DMS53 (cell line): ENCODE results near the gene APOBEC2.
A peak's percentile ranks its signal among the peaks of the same experiment; 100 is the strongest.

ENCODE experiments used
- DNase-seq: peaks from one replicate; lab custom pipeline; 2025; lab: John Stamatoyannopoulos, UW

APOBEC2 gene

GRCh38 chr6:41037107-41037900 is 15.7 kb upstream of the APOBEC2 start:
- DNase-seq: no peak

- DNase-seq: no peak
Observed at GRCh38 chr6:41038205-41038604, 14.8 kb upstream of the APOBEC2 start.

DNA sequence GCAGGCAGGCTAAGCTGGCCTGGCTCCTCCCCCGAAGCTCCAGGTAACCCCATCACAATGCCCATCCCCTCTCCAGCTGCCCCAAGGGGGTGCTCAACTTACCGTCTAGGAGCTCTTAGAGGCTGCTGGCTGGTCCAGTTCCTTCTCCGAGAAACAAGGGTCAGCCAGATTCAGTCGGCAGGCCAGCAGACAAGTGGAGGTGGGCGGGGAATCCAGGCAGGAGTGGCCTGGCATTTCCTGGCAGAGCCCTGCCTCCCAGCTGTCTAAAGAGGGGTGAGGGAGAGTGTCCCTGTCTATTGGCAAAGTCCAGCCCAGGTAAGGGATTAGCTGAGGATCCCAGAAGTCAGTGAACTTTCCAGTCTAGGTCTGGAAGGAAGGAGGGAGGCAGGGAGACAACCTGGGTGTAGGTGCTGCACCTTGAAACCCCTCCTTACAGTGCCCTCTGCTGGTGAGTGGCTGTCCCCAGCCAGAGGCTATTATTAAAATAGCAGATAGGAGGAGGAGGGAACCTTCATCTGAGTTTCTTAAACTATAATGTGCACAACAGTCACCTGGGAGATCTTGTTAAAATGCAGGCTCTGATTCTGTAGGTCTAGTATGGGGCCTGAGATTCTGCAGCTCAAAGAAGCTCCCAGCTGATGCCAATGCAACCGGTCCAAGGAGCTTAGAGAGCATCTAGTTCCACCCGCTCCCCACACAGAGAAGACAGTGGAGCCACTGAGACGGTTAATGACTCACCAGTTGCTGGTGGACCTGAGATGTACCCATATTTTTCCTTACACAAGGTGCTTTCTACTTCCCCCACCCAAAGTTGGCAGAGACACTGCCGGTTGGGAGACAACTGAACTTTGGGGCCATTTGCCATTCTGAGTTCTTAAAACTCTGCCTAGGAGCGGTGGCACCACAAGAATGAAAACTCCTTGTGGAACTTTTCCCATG is 13.7 kb upstream of the APOBEC2 start, which contains the start of gene UNC5CL:
TSS of gene UNC5CL (minus strand) at position 162 of the 939 bp plus-strand sequence. CDS start 4,147 bp downstream, outside the sequence.
- DNase-seq: peak; percentile 87

DNA sequence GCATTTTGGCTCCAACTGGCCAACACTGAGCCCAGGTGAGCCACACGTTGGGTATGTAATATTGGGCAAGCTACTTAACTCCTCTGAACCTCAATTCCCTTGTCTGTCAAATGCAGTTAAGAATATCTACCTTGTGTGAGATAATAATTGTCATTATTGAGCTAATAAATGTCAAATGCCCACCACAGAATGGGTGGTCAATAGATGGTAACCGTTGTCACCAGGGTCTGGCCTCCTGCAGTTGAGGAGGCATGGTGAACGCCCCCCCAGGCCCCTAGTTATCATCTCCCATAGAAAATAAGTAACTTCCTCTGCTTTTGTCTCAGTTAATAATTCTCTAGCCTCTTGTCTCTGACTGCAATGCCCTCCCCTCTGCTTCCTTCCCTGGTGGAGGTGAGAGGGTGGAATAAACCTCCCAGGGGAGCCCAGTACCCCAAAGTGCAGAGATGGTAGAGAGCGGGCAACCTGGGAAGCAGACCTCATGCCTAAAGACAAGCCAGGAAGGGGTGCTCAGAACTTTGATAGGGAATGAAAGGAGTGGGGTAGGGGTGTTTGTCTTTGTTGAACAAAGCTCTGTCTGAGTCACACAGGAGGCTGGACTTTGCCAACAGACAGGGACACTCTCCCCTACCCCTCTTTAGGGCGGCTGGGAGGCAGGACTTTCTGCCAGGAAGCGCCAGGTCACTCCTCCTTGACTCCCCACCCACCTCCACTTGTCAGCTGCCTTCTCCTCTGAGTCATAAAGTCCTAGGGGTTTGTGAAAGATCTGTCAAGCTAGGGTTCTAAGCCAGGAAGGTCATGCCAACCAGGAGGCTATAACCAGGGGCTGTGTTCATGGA is 12.7 kb upstream of the APOBEC2 start:
- peak; percentile 97 for DNase-seq

DNA sequence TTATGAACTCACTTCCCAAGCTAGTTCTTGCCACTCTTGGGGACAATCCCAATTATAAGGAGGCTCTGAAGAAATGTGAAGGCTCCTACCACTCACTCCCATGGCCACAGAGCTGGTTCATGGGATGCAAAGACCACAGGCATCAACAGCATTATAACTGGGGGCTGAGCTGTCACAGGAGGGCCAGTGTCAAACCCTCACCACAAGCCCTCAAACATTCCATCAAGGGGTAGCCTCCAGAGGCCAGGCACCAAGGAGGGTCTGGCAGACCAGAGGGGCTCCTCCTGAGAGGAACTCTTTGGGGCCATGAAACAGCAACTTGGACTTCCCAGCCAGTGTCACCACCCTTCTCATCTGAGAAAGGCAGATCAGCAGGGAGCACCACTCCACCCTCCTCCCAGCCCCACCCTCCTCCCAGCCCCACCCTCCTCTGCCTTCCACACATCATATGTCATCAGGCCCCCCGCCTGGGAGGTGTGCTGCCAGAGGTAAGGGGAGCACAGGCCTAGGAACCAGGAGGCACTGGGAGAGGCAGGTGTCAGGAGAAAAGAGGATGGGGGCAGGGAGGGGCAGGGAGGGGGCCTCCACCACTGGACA is 12.0 kb upstream of the APOBEC2 start:
- DNase-seq: no peak

GRCh38 chr6:41042226-41043055 is 10.6 kb upstream of the APOBEC2 start, which contains the start of gene TSPO2:
TSPO2 (plus strand) TSS chr6:41042467; CDS start chr6:41042986, 519 bp downstream.
- no peak for DNase-seq

DNA sequence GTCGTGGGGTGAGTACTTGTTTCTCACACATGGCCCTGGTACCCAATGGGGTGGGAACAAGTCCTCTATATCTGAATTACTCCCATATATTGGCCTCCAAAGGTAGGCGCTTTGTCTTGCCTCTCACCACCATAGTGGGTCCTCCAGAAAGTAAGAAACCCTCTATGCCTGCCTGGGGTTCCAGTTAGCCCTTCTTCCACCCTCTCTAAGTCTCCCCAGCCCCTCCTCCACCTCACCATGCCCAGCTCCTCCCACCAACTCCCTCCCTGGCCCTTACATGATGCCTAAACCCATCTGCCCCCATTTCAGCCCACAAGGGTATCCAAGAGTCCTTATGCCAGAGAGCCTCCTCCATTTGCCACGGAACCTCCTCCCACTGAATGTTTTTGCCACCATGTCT is 9.9 kb upstream of the APOBEC2 start:
- DNase-seq: no peak

GRCh38 chr6:41045664-41046063 is 7.3 kb upstream of the APOBEC2 start:
- DNase-seq: no peak

DNA sequence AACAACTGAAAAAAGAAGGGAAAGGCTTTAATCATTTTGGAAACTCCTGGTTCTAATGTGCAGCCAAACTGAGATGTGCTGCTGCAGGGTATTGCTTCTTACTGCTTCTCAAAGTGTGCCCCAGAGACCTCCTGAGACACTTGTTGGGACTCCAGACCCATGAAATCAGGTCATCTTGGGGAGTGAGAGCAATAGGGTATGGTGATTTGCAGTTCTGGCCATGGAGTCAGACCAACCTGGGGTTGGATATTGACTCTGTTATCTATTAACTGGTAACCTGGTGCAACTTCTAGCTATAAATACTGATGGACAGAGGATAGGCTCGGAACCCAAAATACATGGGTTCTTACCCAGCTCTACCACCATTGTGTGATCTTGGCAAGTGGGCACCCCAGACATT is 6.9 kb upstream of the APOBEC2 start:
- no peak for DNase-seq

DNA sequence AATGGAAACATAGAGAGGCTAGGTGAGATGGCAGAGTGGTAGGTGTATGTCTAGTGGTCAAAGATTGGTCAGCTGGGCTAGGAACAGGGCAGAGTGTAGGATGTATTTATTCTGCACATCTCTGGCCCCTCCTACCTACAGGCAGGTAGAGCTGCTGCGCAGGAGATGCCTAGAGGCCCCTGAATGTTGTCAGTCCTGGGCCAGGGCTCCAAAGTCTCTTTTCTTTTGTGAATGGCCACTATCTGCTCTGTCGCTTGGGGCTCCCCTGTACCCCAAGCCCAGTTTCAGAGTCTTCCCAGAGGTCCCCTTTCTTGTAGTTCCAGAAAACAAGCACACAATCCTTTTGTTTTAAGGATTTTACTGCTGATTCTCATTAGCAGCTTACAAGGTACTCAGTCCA is 5.7 kb upstream of the APOBEC2 start:
- no peak for DNase-seq

GRCh38 chr6:41047745-41048732 is 5.0 kb upstream of the APOBEC2 start:
- no peak for DNase-seq

DNA sequence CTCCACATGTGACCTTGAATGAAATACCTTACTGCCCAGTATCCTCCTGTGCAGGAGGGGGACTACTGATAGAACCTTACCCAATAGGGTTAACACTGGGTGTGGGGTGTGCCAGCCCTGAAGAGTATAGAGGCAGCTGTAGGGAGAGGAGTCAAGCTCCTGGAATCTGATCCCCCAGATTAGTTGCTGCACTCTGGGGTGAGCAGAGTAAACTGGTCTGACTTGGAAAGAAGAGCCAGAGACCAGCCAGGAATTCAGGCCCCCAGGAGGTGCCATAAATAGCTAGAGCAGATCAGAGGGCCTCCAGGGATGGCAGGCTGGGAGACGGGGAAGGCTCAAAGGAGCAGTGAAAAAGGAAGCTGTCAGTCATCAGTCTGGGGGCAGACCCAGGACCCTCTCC is 3.5 kb upstream of the APOBEC2 start:
- no peak for DNase-seq

DNA sequence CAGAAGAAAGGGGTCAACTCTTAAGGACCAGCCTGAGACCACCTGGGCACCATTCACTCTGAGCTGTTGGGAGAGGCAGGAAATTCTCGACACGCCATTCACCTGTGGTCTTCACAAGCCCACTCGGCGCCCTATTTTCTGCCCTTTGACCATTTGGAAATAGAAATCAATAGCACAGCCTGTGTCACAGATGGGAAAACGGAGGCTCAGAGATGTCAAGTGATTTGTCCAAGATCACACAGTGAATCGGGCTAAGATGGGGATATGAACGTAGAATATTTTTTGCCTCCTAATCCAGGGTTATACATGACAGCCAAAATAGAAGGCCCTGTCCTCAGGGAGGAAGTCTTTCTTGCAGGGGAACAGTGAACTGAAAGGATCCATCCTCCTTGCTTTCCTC is 3.0 kb upstream of the APOBEC2 start:
- DNase-seq: no peak

- DNase-seq: no peak
Observed at GRCh38 chr6:41050536-41050935, 2.5 kb upstream of the APOBEC2 start.

DNA sequence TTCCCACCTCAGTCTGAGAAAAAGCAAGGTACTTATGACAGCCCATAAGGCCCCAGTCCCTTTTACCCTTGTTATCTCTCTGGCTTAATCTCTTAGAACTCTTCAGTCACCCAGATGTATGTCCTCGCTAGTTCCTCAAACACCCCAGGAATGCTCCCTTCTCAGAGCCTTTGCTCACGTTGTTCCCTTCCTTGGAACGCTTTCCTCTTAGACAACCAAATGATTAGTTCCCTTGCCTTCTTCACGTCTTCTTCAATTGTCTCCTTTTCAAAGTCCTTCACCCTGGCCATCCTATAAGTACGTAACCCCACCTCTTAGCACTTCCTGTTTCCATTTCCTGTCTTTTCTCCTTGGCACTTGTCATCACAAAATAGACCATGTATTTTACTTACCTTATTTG is 1.1 kb upstream of the APOBEC2 start:
- no peak for DNase-seq

DNA sequence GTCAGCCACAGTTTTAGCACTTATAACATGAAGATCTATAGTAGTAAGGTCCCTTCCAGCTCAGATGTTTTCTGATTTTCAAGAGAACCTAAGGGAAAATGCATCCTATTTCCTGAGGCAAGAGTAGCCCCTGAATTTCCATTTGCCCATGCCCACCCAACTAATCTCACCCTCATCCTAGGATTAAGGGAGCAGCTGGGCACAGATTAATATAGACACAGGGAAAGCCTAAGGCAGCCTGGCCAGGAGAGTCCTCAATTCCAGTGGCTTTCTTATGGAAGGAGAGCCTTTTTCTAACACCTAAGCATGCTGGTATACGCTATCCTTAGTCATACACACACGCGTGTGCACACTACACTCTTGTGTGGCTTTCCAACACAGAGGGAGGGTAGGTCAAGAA is 1.5 kb downstream of the APOBEC2 start:
- DNase-seq: peak; percentile 17

- peak; percentile 55 for DNase-seq
Observed at GRCh38 chr6:41055149-41055548, 2.1 kb downstream of the APOBEC2 start.

GRCh38 chr6:41056768-41057490 is 3.9 kb downstream of the APOBEC2 start:
- no peak for DNase-seq

DNA sequence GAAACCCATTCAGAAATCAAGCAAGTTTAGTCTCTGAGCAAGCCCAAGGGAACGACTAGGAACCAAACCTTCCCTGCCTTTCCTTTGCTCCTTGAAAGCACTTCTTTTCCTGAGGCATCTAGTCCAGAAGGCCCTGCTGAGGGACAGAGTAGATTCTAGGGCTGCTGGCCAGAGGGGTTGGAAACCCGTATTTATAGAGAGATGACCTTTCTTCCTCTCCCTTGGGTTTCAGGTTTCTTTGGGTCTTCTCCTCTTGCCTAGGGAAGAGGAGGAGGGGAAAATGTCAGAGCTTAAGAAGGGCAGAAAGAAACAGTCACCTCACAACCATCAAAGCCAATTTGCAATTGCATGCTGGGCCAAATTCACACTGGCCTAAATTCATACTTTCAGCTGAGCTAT is 5.8 kb downstream of the APOBEC2 start:
- no peak for DNase-seq
